Neuronal stem cell (in vitro differentiated cells): ENCODE results near the gene NAALADL2.

Source experiments
- DNase-seq: peaks from one replicate; pipeline ENCODE4 v3.0.0-alpha.2; 2013; ENCODE audit warnings: low spot score
- H2AFZ ChIP-seq: one replicate; pipeline ENCODE4 v1.6.1; 2013; ENCODE audit warnings: mild to moderate bottlenecking, low read length, inconsistent platforms
- H2AK5ac ChIP-seq: 2 replicates; pipeline ENCODE4 v1.6.1; 2013; ENCODE audit warnings: low read depth, mild to moderate bottlenecking, inconsistent platforms, low read length, moderate library complexity, mixed read lengths
- H2BK120ac ChIP-seq: 2 replicates; pipeline ENCODE4 v1.6.1; 2013; ENCODE audit warnings: low read depth, mild to moderate bottlenecking, inconsistent platforms, low read length, moderate library complexity, mixed read lengths
- H2BK12ac ChIP-seq: one replicate; pipeline ENCODE4 v1.6.1; 2013; ENCODE audit warnings: low read length, inconsistent platforms
- H2BK15ac ChIP-seq: 2 replicates; pipeline ENCODE4 v1.6.1; 2013; ENCODE audit warnings: mild to moderate bottlenecking, low read length, inconsistent platforms, mixed read lengths
- H2BK5ac ChIP-seq: one replicate; pipeline ENCODE4 v1.6.1; 2013; ENCODE audit warnings: inconsistent platforms, mild to moderate bottlenecking, low read length, moderate library complexity
- H3K14ac ChIP-seq: one replicate; pipeline ENCODE4 v1.6.1; 2013; ENCODE audit warnings: low read length, inconsistent platforms
- H3K18ac ChIP-seq: 2 replicates; pipeline ENCODE4 v1.6.1; 2013; ENCODE audit warnings: low read length, inconsistent platforms
- H3K23ac ChIP-seq: 2 replicates; pipeline ENCODE4 v1.6.1; 2013; ENCODE audit warnings: low read depth, mild to moderate bottlenecking, mixed read lengths, low read length, inconsistent platforms; ENCODE audit not compliant: poor library complexity
- H3K27ac ChIP-seq: replicated peaks from 3 replicates; pipeline ENCODE4 v1.5.1; 2013; ENCODE audit warnings: low read length, inconsistent platforms
- H3K27me3 ChIP-seq, 3 experiments: 2 replicates each; pipeline ENCODE4 v1.6.1; 2013; ENCODE audit warnings: low read length in 3 of 3, mild to moderate bottlenecking in 2 of 3, inconsistent platforms in 1 of 3, low read depth in 1 of 3, mixed read lengths in 1 of 3, moderate library complexity in 1 of 3; ENCODE audit not compliant: control insufficient read depth in 3 of 3, insufficient read depth in 3 of 3
- H3K36me3 ChIP-seq, 2 donors: replicated peaks in 1 of 2; 2 replicates each; pipeline ENCODE4 v1.6.1; 2013; ENCODE audit warnings: low read length in 2 of 2; ENCODE audit not compliant: control insufficient read depth in 2 of 2, insufficient read depth in 2 of 2
- H3K4ac ChIP-seq: 2 replicates; pipeline ENCODE4 v1.6.1; 2013; ENCODE audit warnings: inconsistent platforms, mild to moderate bottlenecking, low read length, moderate library complexity
- H3K4me1 ChIP-seq, 2 donors: 1 replicate in 1 of 2; 2 replicates in 1 of 2; pipeline ENCODE4 v1.6.1; 2013; ENCODE audit warnings: low read length in 2 of 2, low read depth in 1 of 2; ENCODE audit not compliant: control insufficient read depth in 2 of 2, insufficient read depth in 1 of 2
- H3K4me2 ChIP-seq: one replicate; pipeline ENCODE4 v1.6.1; 2013; ENCODE audit warnings: mild to moderate bottlenecking, low read length, inconsistent platforms; ENCODE audit not compliant: insufficient read depth, poor library complexity, severe bottlenecking
- H3K4me3 ChIP-seq, 2 donors: 2 replicates each; pipeline ENCODE4 v1.5.1; 2013; ENCODE audit warnings: low read length in 2 of 2, mild to moderate bottlenecking in 2 of 2, inconsistent platforms in 1 of 2, moderate library complexity in 1 of 2
- H3K79me1 ChIP-seq: one replicate; pipeline ENCODE4 v1.6.1; 2013; ENCODE audit warnings: low read depth, mild to moderate bottlenecking, inconsistent platforms, low read length, moderate library complexity
- H3K9ac ChIP-seq: one replicate; pipeline ENCODE4 v1.6.1; 2013; ENCODE audit warnings: mild to moderate bottlenecking, low read depth, low read length, inconsistent platforms; ENCODE audit not compliant: poor library complexity
- H3K9me3 ChIP-seq, 2 donors: replicated peaks in 1 of 2; 2 replicates each; pipeline versions ENCODE3 to v1.6.1; 2013; ENCODE audit warnings: low read length in 2 of 2, mild to moderate bottlenecking in 2 of 2, inconsistent platforms in 1 of 2, low read depth in 1 of 2, mixed read lengths in 1 of 2, moderate library complexity in 1 of 2; ENCODE audit not compliant: control insufficient read depth in 2 of 2, insufficient read depth in 1 of 2
- H4K8ac ChIP-seq: one replicate; pipeline ENCODE4 v1.6.1; 2013; ENCODE audit warnings: low read depth, mild to moderate bottlenecking, inconsistent platforms, low read length, moderate library complexity
- H4K91ac ChIP-seq: one replicate; pipeline ENCODE4 v1.6.1; 2013; ENCODE audit warnings: low read length, low read depth, mild to moderate bottlenecking, inconsistent platforms; ENCODE audit not compliant: poor library complexity
- WGBS, 2 donors: extraction: QIAGEN DNeasy Blood & Tissue Kit; methylation state at CpG; one replicate each; pipeline ENCODE4 v1.1.7; 2013; ENCODE audit warnings: missing lambda C conversion rate in 2 of 2, mixed read lengths in 1 of 2; ENCODE audit not compliant: insufficient read length in 2 of 2, insufficient replicate concordance in 1 of 2; ENCODE audit errors: extremely low coverage in 2 of 2; 5-methylcytosine and 5-hydroxymethylcytosine counted together

Gene NAALADL2

DNA sequence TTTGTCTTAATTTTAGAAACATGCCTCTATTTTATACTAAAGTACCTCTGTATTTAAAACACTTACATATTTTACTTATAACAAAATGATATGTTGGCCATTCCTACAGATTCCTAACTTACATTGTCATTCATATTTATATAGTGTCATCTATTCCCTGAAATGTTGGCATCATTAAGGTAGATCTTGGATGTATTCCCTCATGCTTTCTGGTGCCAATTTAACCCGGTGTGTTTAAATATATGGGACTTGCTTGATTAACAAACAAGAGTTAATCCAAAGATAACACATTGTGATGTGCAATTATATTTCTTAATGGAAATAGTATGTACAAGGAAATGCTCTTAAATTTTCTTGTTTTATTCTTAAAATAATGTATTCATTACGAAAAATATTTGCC lies 352.3 kb downstream of the NAALADL2 start:
- no peaks in the 10 kb centered on the region for H3K4me1 ChIP-seq
- WGBS, 2 donors, result no CpG with 5 or more reads among the region's 2 CpGs

DNA sequence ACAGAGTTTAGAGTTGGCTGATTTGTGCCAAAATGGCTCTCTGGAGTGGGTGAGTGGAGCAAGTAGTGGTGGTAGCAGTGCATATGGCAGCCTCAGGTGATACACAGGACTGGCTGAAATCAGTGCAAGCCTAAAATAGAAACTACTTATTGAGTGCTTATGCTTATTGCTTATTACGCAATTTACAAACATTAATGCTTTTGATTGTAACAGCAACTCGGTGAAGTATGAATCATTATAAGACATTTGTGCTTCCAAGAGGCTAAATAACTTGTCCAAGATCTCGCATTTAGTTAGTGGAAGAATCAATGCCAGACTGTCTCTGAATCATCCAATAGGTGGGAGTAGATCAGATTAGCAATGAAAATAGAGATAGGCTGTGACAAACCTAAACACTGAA lies 353.8 kb downstream of the NAALADL2 start:
- Histone ChIP-seq H3K4me1 (no peaks in the 10 kb centered on the region), H3K23ac (no peak overlapping the region), H2AK5ac (no peak overlapping the region), H3K27ac (no peak overlapping the region), H4K91ac (no peak overlapping the region), H3K9me3 (no peaks in the 10 kb centered on the region), H3K79me1 (no peaks in the 10 kb centered on the region), H2BK12ac (no peak overlapping the region), H3K18ac (no peak overlapping the region), H2BK120ac (no peak overlapping the region), H3K27me3 (no peaks in the 10 kb centered on the region), H3K9ac (no peak overlapping the region), H3K4me2 (no peak overlapping the region), H3K4ac (no peak overlapping the region), H3K4me3 (no peak overlapping the region), H4K8ac (no peak overlapping the region), H2BK5ac (no peak overlapping the region), H3K14ac (no peak overlapping the region), H2BK15ac (no peak overlapping the region), H3K36me3 (no peaks in the 10 kb centered on the region), H2AFZ (no peak overlapping the region)
- no CpG with 5 or more reads among the region's 3 CpGs for WGBS, 2 donors
- no peak for DNase-seq

More for the DNA sequence above, 352.3 kb downstream of the NAALADL2 start:
- Histone ChIP-seq H3K9ac (no peak overlapping the region), H3K14ac (no peak overlapping the region), H2BK12ac (no peak overlapping the region), H3K9me3 (no peaks in the 10 kb centered on the region), H3K4me3 (no peak overlapping the region), H2AK5ac (no peak overlapping the region), H4K8ac (no peak overlapping the region), H3K79me1 (no peaks in the 10 kb centered on the region), H2AFZ (no peak overlapping the region), H3K4ac (no peak overlapping the region), H3K4me2 (no peak overlapping the region), H2BK5ac (no peak overlapping the region), H2BK120ac (no peak overlapping the region), H3K27ac (no peak overlapping the region), H3K27me3 (no peaks in the 10 kb centered on the region), H2BK15ac (no peak overlapping the region), H3K23ac (no peak overlapping the region), H3K36me3 (no peaks in the 10 kb centered on the region), H3K18ac (no peak overlapping the region), H4K91ac (no peak overlapping the region)
- DNase-seq, result no peak

DNA sequence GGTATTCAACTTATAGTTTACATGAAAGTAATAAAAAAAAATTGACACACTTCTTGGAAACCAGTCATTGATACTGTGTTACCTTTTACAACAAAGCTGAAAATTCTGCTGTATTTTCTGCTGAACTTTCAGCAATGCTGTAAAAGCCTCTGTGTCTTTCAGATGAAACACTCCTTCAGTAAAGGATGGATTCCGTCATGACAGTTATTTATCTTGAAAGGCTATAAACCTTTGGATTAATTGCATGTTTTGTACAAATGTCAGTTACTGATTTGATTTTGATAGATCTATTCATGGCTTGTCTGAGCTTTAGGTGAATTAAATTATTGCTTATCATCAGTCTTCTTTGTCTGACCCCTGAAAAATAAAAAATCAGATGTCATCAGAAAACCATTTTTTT lies 355.1 kb downstream of the NAALADL2 start:
- no peak overlapping the region for H3K14ac ChIP-seq
- no peaks in the 10 kb centered on the region for H3K27me3 ChIP-seq
- H2BK12ac ChIP-seq, result no peak overlapping the region
- no peak for DNase-seq
- no peaks in the 10 kb centered on the region for H3K4me1 ChIP-seq
- H3K18ac ChIP-seq, result no peak overlapping the region
- H3K4me2 ChIP-seq, result no peak overlapping the region
- no peak overlapping the region for H4K91ac ChIP-seq
- H2AK5ac ChIP-seq, result no peak overlapping the region
- no peak overlapping the region for H4K8ac ChIP-seq
- no peak overlapping the region for H2BK120ac ChIP-seq
- no peak overlapping the region for H3K27ac ChIP-seq
- H2AFZ ChIP-seq, result no peak overlapping the region
- no peaks in the 10 kb centered on the region for H3K36me3 ChIP-seq
- H3K9ac ChIP-seq, result no peak overlapping the region
- H2BK15ac ChIP-seq, result no peak overlapping the region
- no peak overlapping the region for H2BK5ac ChIP-seq
- H3K4ac ChIP-seq, result no peak overlapping the region
- H3K4me3 ChIP-seq, result no peak overlapping the region
- H3K79me1 ChIP-seq, result no peaks in the 10 kb centered on the region
- H3K23ac ChIP-seq, result no peak overlapping the region
- WGBS, 2 donors, result no CpG with 5 or more reads among the region's 1 CpG
- no peaks in the 10 kb centered on the region for H3K9me3 ChIP-seq

DNA sequence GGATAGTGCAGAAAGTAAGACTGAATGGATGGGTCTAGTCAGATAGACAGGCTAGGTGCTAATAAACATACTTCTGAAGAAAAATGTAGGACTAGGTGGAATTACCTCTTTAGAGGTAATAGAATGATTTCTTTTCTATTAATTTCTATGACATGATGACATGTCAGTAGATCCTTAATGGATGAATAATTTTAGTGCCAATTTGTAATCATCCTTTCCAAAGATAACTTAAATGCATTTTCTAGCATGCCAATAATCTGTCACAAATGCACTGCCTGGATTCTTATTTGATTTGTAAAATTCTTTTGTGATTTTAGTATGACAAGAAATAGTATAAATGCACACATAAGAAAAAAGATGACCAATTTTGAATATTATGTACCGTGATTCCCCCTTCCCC lies 356.7 kb downstream of the NAALADL2 start:
- H2BK15ac ChIP-seq, result no peak overlapping the region
- no peak overlapping the region for H2BK12ac ChIP-seq
- no peak overlapping the region for H3K4me2 ChIP-seq
- no peak overlapping the region for H2BK5ac ChIP-seq
- no peak overlapping the region for H2AFZ ChIP-seq
- no peak overlapping the region for H4K8ac ChIP-seq
- DNase-seq, result no peak
- H2AK5ac ChIP-seq, result no peak overlapping the region
- no peaks in the 10 kb centered on the region for H3K36me3 ChIP-seq
- WGBS, 2 donors, result no CpG with 5 or more reads among the region's 1 CpG
- no peaks in the 10 kb centered on the region for H3K79me1 ChIP-seq
- H4K91ac ChIP-seq, result no peak overlapping the region
- H3K27ac ChIP-seq, result no peak overlapping the region
- H3K27me3 ChIP-seq, result no peaks in the 10 kb centered on the region
- no peak overlapping the region for H3K14ac ChIP-seq
- H3K4ac ChIP-seq, result no peak overlapping the region
- H3K23ac ChIP-seq, result no peak overlapping the region
- no peak overlapping the region for H2BK120ac ChIP-seq
- no peaks in the 10 kb centered on the region for H3K4me1 ChIP-seq
- H3K9ac ChIP-seq, result no peak overlapping the region
- no peaks in the 10 kb centered on the region for H3K9me3 ChIP-seq
- no peak overlapping the region for H3K4me3 ChIP-seq
- H3K18ac ChIP-seq, result no peak overlapping the region
